ENCODE measurements around the gene ZNF205. TPM values are rescaled to one million over a fixed set of nuclear protein-coding genes. Genes with fewer than 3 reads are reported as not detected.

The ZNF205 gene
- total and polyA plus RNA-seq, 2 of the 13 experiments (the other 11 are each of a cell fraction or from before 2014, with no cell fraction given): 5.8 to 10.2 TPM

- TF ChIP-seq, protein P1, sequence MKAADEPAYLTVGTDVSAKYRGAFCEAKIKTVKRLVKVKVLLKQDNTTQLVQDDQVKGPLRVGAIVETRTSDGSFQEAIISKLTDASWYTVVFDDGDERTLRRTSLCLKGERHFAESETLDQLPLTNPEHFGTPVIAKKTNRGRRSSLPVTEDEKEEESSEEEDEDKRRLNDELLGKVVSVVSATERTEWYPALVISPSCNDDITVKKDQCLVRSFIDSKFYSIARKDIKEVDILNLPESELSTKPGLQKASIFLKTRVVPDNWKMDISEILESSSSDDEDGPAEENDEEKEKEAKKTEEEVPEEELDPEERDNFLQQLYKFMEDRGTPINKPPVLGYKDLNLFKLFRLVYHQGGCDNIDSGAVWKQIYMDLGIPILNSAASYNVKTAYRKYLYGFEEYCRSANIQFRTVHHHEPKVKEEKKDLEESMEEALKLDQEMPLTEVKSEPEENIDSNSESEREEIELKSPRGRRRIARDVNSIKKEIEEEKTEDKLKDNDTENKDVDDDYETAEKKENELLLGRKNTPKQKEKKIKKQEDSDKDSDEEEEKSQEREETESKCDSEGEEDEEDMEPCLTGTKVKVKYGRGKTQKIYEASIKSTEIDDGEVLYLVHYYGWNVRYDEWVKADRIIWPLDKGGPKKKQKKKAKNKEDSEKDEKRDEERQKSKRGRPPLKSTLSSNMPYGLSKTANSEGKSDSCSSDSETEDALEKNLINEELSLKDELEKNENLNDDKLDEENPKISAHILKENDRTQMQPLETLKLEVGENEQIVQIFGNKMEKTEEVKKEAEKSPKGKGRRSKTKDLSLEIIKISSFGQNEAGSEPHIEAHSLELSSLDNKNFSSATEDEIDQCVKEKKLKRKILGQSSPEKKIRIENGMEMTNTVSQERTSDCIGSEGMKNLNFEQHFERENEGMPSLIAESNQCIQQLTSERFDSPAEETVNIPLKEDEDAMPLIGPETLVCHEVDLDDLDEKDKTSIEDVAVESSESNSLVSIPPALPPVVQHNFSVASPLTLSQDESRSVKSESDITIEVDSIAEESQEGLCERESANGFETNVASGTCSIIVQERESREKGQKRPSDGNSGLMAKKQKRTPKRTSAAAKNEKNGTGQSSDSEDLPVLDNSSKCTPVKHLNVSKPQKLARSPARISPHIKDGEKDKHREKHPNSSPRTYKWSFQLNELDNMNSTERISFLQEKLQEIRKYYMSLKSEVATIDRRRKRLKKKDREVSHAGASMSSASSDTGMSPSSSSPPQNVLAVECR (CRISPR knock-in tag; IDR thresholded peaks at IDR 0.05; ENCODE audit: borderline replicate concordance): peak; percentile 60
- TF ChIP-seq MTF1 (CRISPR knock-in tag; IDR thresholded peaks at IDR 0.05) (no peak), PHF20 (CRISPR knock-in tag; IDR thresholded peaks at IDR 0.05) (no peak), ZNF557 (CRISPR knock-in tag; IDR thresholded peaks at IDR 0.05) (0 out of 2 replicates have a peak, but pooled peaks have one; percentile 27), KLF6 (CRISPR knock-in tag; IDR thresholded peaks at IDR 0.05) (no peak), FLYWCH1 (CRISPR knock-in tag; IDR thresholded peaks at IDR 0.05) (no peak), KDM5A (IDR thresholded peaks at IDR 0.05; ENCODE audit: borderline replicate concordance, low read length) (peak; percentile 25; the same call in 1 of the 2 replicates), ZNF674 (CRISPR knock-in tag; IDR thresholded peaks at IDR 0.05; ENCODE audit: low read depth) (no peak), SAFB2 (CRISPR knock-in tag; IDR thresholded peaks at IDR 0.05; ENCODE audit: borderline replicate concordance, low read depth) (no peak), YY1 (IDR thresholded peaks at IDR 0.05; ENCODE audit: insufficient read depth, insufficient replicate concordance, low read depth, low read length) (peak; percentile 29), ZSCAN25 (CRISPR knock-in tag; IDR thresholded peaks at IDR 0.05) (peak; percentile 61), ZNF230 (CRISPR knock-in tag; IDR thresholded peaks at IDR 0.05) (peak; percentile 89; the same call in 1 of the 2 replicates), KLF11 (CRISPR knock-in tag; IDR thresholded peaks at IDR 0.05) (peak; percentile 67; the same call in 1 of the 2 replicates), CAMTA2 (CRISPR knock-in tag; IDR thresholded peaks at IDR 0.05; ENCODE audit: borderline replicate concordance) (no peak), GMEB1 (CRISPR knock-in tag; IDR thresholded peaks at IDR 0.05; ENCODE audit: borderline replicate concordance) (0 out of 2 replicates have a peak, but pooled peaks have one; percentile 23), SMARCC2 (IDR thresholded peaks at IDR 0.05) (no peak)
- TF ChIP-seq, protein P2, sequence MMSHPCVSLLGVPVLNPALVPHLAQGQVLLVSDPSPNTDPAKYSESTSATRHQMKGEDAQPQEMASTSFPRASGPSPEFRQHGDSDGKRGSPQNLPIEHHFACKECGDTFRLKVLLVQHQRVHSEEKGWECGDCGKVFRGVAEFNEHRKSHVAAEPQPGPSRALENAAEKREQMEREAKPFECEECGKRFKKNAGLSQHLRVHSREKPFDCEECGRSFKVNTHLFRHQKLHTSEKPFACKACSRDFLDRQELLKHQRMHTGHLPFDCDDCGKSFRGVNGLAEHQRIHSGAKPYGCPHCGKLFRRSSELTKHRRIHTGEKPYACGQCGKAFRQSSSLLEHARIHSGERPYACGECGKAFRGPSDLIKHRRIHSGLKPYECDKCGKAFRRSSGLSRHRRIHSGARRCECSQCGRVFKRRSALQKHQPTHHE (CRISPR knock-in tag; IDR thresholded peaks at IDR 0.05; ENCODE audit: borderline replicate concordance): peak; percentile 45; the same call in 1 of the 2 replicates
- TF ChIP-seq, protein P3, sequence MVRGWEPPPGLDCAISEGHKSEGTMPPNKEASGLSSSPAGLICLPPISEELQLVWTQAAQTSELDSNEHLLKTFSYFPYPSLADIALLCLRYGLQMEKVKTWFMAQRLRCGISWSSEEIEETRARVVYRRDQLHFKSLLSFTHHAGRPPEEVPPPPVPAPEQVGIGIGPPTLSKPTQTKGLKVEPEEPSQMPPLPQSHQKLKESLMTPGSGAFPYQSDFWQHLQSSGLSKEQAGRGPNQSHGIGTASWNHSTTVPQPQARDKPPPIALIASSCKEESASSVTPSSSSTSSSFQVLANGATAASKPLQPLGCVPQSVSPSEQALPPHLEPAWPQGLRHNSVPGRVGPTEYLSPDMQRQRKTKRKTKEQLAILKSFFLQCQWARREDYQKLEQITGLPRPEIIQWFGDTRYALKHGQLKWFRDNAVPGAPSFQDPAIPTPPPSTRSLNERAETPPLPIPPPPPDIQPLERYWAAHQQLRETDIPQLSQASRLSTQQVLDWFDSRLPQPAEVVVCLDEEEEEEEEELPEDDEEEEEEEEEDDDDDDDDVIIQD (CRISPR knock-in tag; IDR thresholded peaks at IDR 0.05; ENCODE audit: low read depth): no peak
- TF ChIP-seq, protein P4, sequence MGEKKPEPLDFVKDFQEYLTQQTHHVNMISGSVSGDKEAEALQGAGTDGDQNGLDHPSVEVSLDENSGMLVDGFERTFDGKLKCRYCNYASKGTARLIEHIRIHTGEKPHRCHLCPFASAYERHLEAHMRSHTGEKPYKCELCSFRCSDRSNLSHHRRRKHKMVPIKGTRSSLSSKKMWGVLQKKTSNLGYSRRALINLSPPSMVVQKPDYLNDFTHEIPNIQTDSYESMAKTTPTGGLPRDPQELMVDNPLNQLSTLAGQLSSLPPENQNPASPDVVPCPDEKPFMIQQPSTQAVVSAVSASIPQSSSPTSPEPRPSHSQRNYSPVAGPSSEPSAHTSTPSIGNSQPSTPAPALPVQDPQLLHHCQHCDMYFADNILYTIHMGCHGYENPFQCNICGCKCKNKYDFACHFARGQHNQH (CRISPR knock-in tag; IDR thresholded peaks at IDR 0.05): peak; percentile 92
Observed at GRCh38 chr16:3152277-3152990, 40.0 kb downstream of the ZNF205 start (continued).

Measured in HepG2 (cell line).